ENCODE measurements around the gene DNM3. TPM values are rescaled to one million over a fixed set of nuclear protein-coding genes. Genes with fewer than 3 reads are reported as not detected.

The DNM3 gene
- total and polyA plus RNA-seq, 5 experiments from 2014 or later: 0.36 to 2.3 (median 0.41) TPM

GRCh38 chr1:172450524-172450885 is 609.2 kb downstream of the DNM3 start:
- DNase-seq (no peak), ATAC-seq (peak in 1 of 2 donors; percentile 48)
- Mint-ChIP-seq H3K27ac (peak overlapping the region in 4 of 10 donors; percentile 2 to 75 (median 23)), H3K4me1 (peaks cover 0 to 13% (median 10%) of the 10 kb centered on the region in 4 donors), H3K36me3 (no peaks in the 10 kb centered on the region), H3K9me3 (no peaks in the 10 kb centered on the region), H3K27me3 (peaks cover 0 to 4% (median 0%) of the 10 kb centered on the region in 5 donors), H3K4me3 (peak overlapping the region in 1 of 10 donors; percentile 64)
- POLR2A ChIA-PET: interaction anchor here (1.2 to 1.6 kb wide), 2 partner anchors 19 to 82 kb away, joined by 3 read pairs; partner anchors contain the start of gene SUCO

GRCh38 chr1:172451002-172451443 is 609.7 kb downstream of the DNM3 start:
- ATAC-seq (peak in 1 of 2 donors; percentile 50), DNase-seq (no peak)
- POLR2A ChIA-PET: interaction anchor here (1.2 to 1.6 kb wide), 2 partner anchors 20 to 81 kb away, joined by 3 read pairs; partner anchors contain the start of gene SUCO
- H3K4me1 Mint-ChIP-seq: peaks cover 0 to 13% (median 9%) of the 10 kb centered on the region in 4 donors
- H3K27me3 Mint-ChIP-seq: peaks cover 0 to 4% (median 0%) of the 10 kb centered on the region in 5 donors
- H3K4me3 Mint-ChIP-seq: peak overlapping the region in 2 of 10 donors; percentile 19 to 64
- H3K36me3 Mint-ChIP-seq: no peaks in the 10 kb centered on the region
- H3K9me3 Mint-ChIP-seq: no peaks in the 10 kb centered on the region
- peak overlapping the region in 2 of 10 donors; percentile 4 to 75 for H3K27ac Mint-ChIP-seq

GRCh38 chr1:172452536-172453152 is 611.3 kb downstream of the DNM3 start:
- Mint-ChIP-seq H3K4me1 (peaks cover 0 to 13% (median 9%) of the 10 kb centered on the region in 4 donors), H3K4me3 (no peak overlapping the region), H3K27ac (no peak overlapping the region), H3K9me3 (no peaks in the 10 kb centered on the region), H3K36me3 (no peaks in the 10 kb centered on the region), H3K27me3 (peaks cover 0 to 15% (median 4%) of the 10 kb centered on the region in 5 donors)
- POLR2A ChIA-PET: no interaction called here
- DNase-seq (no peak), ATAC-seq (no peak)

- no peak overlapping the region for H3K27ac Mint-ChIP-seq
- no peak overlapping the region for H3K4me3 Mint-ChIP-seq
- no peaks in the 10 kb centered on the region for H3K9me3 Mint-ChIP-seq
- H3K4me1 Mint-ChIP-seq: peaks cover 0 to 13% (median 9%) of the 10 kb centered on the region in 4 donors
- H3K36me3 Mint-ChIP-seq: no peaks in the 10 kb centered on the region
- ATAC-seq (no peak), DNase-seq (no peak)
- POLR2A ChIA-PET: no interaction called here
- H3K27me3 Mint-ChIP-seq: peaks cover 0 to 20% (median 4%) of the 10 kb centered on the region in 5 donors
These were observed 611.9 kb downstream of the DNM3 start for GRCh38 chr1:172453153-172453545.

GRCh38 chr1:172453607-172454006 is 612.3 kb downstream of the DNM3 start:
- Mint-ChIP-seq H3K27ac (no peak overlapping the region), H3K27me3 (peaks cover 0 to 21% (median 4%) of the 10 kb centered on the region in 5 donors), H3K9me3 (no peaks in the 10 kb centered on the region), H3K36me3 (no peaks in the 10 kb centered on the region), H3K4me3 (no peak overlapping the region), H3K4me1 (peaks cover 0 to 13% (median 9%) of the 10 kb centered on the region in 4 donors)
- ATAC-seq (no peak), DNase-seq (no peak)
- POLR2A ChIA-PET: interaction anchor here (1.1 kb wide), 1 partner anchor 91 kb away, joined by 3 read pairs; no protein-coding TSS in a partner anchor

GRCh38 chr1:172455451-172455850 is 614.2 kb downstream of the DNM3 start:
- Mint-ChIP-seq H3K36me3 (no peaks in the 10 kb centered on the region), H3K4me3 (no peak overlapping the region), H3K27me3 (peaks cover 0 to 21% (median 4%) of the 10 kb centered on the region in 5 donors), H3K4me1 (peaks cover 0 to 7% (median 4%) of the 10 kb centered on the region in 4 donors), H3K27ac (no peak overlapping the region), H3K9me3 (no peaks in the 10 kb centered on the region)
- no peak for ATAC-seq
- DNase-seq: no peak
- POLR2A ChIA-PET: no interaction called here

GRCh38 chr1:172456344-172456769 is 615.1 kb downstream of the DNM3 start:
- Mint-ChIP-seq H3K27ac (no peak overlapping the region), H3K36me3 (no peaks in the 10 kb centered on the region), H3K9me3 (no peaks in the 10 kb centered on the region), H3K4me1 (no peaks in the 10 kb centered on the region), H3K4me3 (no peak overlapping the region), H3K27me3 (peaks cover 2 to 21% (median 4%) of the 10 kb centered on the region in 5 donors)
- DNase-seq: no peak
- POLR2A ChIA-PET: no interaction called here
- no peak for ATAC-seq

GRCh38 chr1:172457479-172458130 is 616.3 kb downstream of the DNM3 start:
- Mint-ChIP-seq H3K4me1 (no peaks in the 10 kb centered on the region), H3K27ac (no peak overlapping the region), H3K27me3 (peaks cover 2 to 21% (median 4%) of the 10 kb centered on the region in 5 donors), H3K4me3 (no peak overlapping the region), H3K36me3 (no peaks in the 10 kb centered on the region), H3K9me3 (no peaks in the 10 kb centered on the region)
- POLR2A ChIA-PET: no interaction called here
- DNase-seq: no peak
- ATAC-seq: no peak

- POLR2A ChIA-PET: no interaction called here
- H3K27ac Mint-ChIP-seq: no peak overlapping the region
- H3K27me3 Mint-ChIP-seq: peaks cover 2 to 23% (median 4%) of the 10 kb centered on the region in 5 donors
- no peak overlapping the region for H3K4me3 Mint-ChIP-seq
- DNase-seq (no peak), ATAC-seq (no peak)
- H3K36me3 Mint-ChIP-seq: no peaks in the 10 kb centered on the region
- no peaks in the 10 kb centered on the region for H3K9me3 Mint-ChIP-seq
- H3K4me1 Mint-ChIP-seq: no peaks in the 10 kb centered on the region
These were observed 618.9 kb downstream of the DNM3 start for GRCh38 chr1:172460177-172460576.

- Mint-ChIP-seq H3K36me3 (no peaks in the 10 kb centered on the region), H3K27me3 (peaks cover 2 to 30% (median 6%) of the 10 kb centered on the region in 5 donors), H3K27ac (no peak overlapping the region), H3K4me3 (no peak overlapping the region), H3K4me1 (peaks cover 0 to 2% (median 0%) of the 10 kb centered on the region in 4 donors), H3K9me3 (no peaks in the 10 kb centered on the region)
- ATAC-seq (no peak), DNase-seq (no peak)
- POLR2A ChIA-PET: no interaction called here
These were observed 619.6 kb downstream of the DNM3 start for GRCh38 chr1:172460887-172461315.

Small RNA genes within 50 kb of the gene (microRNA-seq; reads per million reads assigned to microRNA genes)
- gene MIR199A2 (ENCODE audit: borderline microRNAs expressed) (not detected), gene MIR3120 (ENCODE audit: borderline microRNAs expressed) (not detected)

Other genes starting within 250 kb of the DNM3 start
- under 1 TPM; 0.47 to 0.70 TPM for gene MYOCOS, start 219.3 kb upstream of the DNM3 start, total RNA-seq
- not detected for gene MYOCOS, start 219.3 kb upstream of the DNM3 start, polyA plus RNA-seq
- not detected for gene MYOC, start 188.8 kb upstream of the DNM3 start, total RNA-seq
- gene MYOC, start 188.8 kb upstream of the DNM3 start, polyA plus RNA-seq: not detected
- gene VAMP4, start 99.4 kb upstream of the DNM3 start, total RNA-seq: 10 to 100 TPM; 27.5 to 28.0 TPM
- gene VAMP4, start 99.4 kb upstream of the DNM3 start, polyA plus RNA-seq: 10 to 100 TPM; 18.3 to 19.9 (median 19.8) TPM
- gene METTL13, start 59.8 kb upstream of the DNM3 start, total RNA-seq: 10 to 100 TPM; 32.0 to 32.7 TPM
- gene METTL13, start 59.8 kb upstream of the DNM3 start, polyA plus RNA-seq: 10 to 100 TPM; 19.5 to 41.2 (median 33.4) TPM